Peyer's patch (tissue), 4 donors: ENCODE results near the gene CACNB1. TPM values are rescaled to one million over a fixed set of nuclear protein-coding genes. Genes with fewer than 3 reads are reported as not detected.
A peak's percentile ranks its signal among the peaks of the same experiment; 100 is the strongest.
"Not testable (repeated sequence)": the region's sequence is repeated elsewhere in the genome, so short reads cannot be mapped to it uniquely, and the experiment has no call there.

ENCODE experiments used
- DNase-seq, 3 donors: peaks; one replicate each; pipeline ENCODE4 v3.0.0-alpha.2; 2017 to 2019
- H3K27ac ChIP-seq, 4 donors: fragments of 200-600 bp; sonication (generic); one replicate each; pipeline ENCODE4 v1.5.1; 2016 to 2019
- H3K27me3 ChIP-seq, 2 donors: fragments of 200-600 bp; sonication (generic); one replicate each; pipeline ENCODE4 v1.5.1; 2019
- H3K36me3 ChIP-seq, 3 donors: fragments of 200-600 bp; sonication (generic); one replicate each; pipeline ENCODE4 v1.5.1; 2016 to 2019
- H3K4me1 ChIP-seq, 4 donors: fragments of 200-600 bp; sonication (generic); one replicate each; pipeline ENCODE4 v1.5.1; 2016 to 2019
- H3K4me3 ChIP-seq, 4 donors: fragments of 200-600 bp; sonication (generic); 1 replicate in 3 of 4; 2 replicates in 1 of 4; pipeline ENCODE4 v1.5.1; 2016 to 2019; ENCODE audit warnings: mild to moderate bottlenecking in 1 of 4
- H3K9me3 ChIP-seq, 4 donors: fragments of 200-600 bp; sonication (generic); one replicate each; pipeline ENCODE4 v1.5.1; 2016 to 2019; ENCODE audit warnings: mild to moderate bottlenecking in 1 of 4
- POLR2A ChIP-seq, 2 donors: fragments of 450-650 bp; IDR thresholded peaks; one replicate each; pipeline ENCODE4 v1.5.1; 2017; ENCODE audit warnings: antibody characterized with exemption in 2 of 2, mild to moderate bottlenecking in 2 of 2, moderate library complexity in 2 of 2
- total RNA-seq, 4 donors: library from RNA; depleted of rRNA; stranded (reverse); fragments of >200 nt; gene quantifications; one replicate each; pipeline ENCODE4 v1.1.0, GENCODE V29; 2016
- TF ChIP-seq, protein P1 (sequence below), 6 experiments: fragments of 450-650 bp in 4 of 6; fragments of 200-600 bp in 2 of 6; sonication (generic) in 1 of 6; IDR thresholded peaks; one replicate each; pipeline ENCODE4 v1.5.1; 2017 to 2019; ENCODE audit warnings: antibody characterized with exemption in 6 of 6, mild to moderate bottlenecking in 3 of 6, moderate library complexity in 1 of 6

The CACNB1 gene
- total RNA-seq, 4 donors from 2014 or later: 2.5 to 5.0 (median 2.8) TPM

DNA sequence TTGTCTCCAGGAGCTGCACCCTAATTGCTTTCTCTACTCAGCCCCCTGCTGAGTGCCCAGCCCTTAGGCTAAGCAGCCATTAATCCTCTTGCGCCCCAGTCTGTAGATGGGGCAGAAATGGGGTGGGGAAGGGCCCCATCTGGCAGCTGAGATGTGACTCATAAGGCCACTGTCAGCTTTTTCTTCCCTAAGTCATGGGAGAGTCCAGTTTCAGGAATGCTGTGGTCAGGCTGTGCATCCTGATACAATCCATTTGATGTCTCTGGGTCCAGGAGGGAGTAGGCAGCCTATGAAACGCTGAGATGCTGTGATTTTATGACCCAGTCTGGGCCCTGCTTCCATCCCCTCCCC lies 58.3 kb downstream of the CACNB1 start:
- DNase-seq: no peak
- no peaks in the 10 kb centered on the region for H3K27me3 ChIP-seq
- no peaks in the 10 kb centered on the region for H3K36me3 ChIP-seq
- H3K4me3 ChIP-seq: no peak overlapping the region
- peaks cover 0 to 1% (median 0%) of the 10 kb centered on the region in 4 donors for H3K4me1 ChIP-seq
- H3K9me3 ChIP-seq: no peaks in the 10 kb centered on the region
- TF ChIP-seq POLR2A (IDR thresholded peaks at IDR 0.05): no peak
- TF ChIP-seq, protein P1, sequence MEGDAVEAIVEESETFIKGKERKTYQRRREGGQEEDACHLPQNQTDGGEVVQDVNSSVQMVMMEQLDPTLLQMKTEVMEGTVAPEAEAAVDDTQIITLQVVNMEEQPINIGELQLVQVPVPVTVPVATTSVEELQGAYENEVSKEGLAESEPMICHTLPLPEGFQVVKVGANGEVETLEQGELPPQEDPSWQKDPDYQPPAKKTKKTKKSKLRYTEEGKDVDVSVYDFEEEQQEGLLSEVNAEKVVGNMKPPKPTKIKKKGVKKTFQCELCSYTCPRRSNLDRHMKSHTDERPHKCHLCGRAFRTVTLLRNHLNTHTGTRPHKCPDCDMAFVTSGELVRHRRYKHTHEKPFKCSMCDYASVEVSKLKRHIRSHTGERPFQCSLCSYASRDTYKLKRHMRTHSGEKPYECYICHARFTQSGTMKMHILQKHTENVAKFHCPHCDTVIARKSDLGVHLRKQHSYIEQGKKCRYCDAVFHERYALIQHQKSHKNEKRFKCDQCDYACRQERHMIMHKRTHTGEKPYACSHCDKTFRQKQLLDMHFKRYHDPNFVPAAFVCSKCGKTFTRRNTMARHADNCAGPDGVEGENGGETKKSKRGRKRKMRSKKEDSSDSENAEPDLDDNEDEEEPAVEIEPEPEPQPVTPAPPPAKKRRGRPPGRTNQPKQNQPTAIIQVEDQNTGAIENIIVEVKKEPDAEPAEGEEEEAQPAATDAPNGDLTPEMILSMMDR (IDR thresholded peaks at IDR 0.05): no peak
- no peak overlapping the region for H3K27ac ChIP-seq

DNA sequence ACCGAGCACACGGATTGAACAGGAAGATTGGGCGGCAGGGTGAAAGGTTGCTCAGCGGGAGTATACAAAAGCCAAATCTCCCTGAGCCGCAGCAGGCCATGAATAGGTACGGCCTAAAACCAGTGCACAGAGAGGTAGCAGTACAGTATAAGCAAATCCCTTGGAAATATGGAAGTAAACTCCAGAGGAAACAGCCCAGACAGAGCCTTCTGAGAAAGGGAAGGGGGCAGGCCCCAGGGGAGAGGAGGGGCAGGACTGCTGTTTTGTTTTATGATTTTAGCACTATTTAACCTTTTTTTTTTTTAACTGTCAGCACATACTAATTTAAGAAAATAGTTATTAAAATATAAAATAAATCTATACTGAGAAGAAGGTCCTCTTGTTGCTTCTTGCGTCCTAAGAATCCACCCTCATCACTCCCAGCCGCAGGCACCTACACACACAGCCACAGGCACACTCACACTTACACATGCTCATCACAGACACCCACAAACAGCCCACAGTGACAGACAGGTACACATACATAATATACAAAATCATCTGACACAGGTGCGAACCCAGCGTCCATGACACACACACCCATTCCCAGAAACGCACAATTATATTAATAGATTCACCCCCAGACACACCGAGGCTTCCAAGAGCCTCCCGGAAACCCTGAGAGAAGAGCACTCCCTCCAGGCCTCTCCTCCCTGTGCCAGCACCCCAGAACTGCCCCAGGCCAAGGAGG lies 58.9 kb downstream of the CACNB1 start:
- Histone ChIP-seq H3K9me3 (no peaks in the 10 kb centered on the region), H3K27ac (no peak overlapping the region), H3K4me3 (no peak overlapping the region), H3K4me1 (no peaks in the 10 kb centered on the region), H3K27me3 (no peaks in the 10 kb centered on the region), H3K36me3 (no peaks in the 10 kb centered on the region)
- DNase-seq: no peak
- no peak for TF ChIP-seq POLR2A (IDR thresholded peaks at IDR 0.05)
- TF ChIP-seq, protein P1 (IDR thresholded peaks at IDR 0.05): no peak

DNA sequence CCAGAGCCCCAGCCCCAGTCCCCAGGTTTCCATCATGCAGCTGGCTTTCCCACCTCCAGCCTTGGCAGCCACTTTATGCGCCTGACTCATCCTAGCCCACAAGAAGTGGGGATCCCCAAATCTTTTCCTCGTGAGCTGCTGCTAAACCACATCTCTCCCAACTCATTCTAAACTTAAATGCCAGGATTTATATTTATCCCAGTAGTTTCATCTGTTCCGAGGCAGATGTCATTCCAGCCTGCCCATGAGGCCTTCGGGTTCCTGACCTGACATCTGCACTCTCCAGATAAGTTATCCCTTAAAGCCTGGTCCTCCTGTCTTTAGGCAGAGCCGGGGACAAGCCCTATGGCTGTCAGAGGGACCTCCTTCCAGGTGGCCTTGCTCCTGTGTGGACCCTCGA lies 62.6 kb downstream of the CACNB1 start:
- no peaks in the 10 kb centered on the region for H3K36me3 ChIP-seq

DNA sequence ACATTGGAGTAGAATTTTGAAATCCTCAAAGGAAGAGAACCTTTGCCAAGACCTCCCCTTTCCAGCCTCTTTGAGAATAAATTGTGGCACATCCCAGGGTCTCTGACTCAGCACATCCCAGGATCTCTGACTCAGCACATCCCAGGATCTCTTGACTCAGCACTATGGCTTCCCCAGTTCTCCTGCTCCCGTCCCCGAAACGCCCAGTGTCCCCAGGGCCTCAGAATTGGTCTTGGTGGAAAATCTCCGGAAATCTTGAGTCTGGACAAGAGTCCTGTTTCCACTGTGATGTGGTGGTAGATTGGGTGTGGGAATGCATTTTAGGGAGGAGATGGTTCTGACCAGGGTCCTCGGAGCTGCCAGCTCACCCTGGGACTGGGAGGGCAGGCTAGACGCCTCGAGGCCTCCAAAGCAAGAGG lies 65.3 kb downstream of the CACNB1 start:
- Histone ChIP-seq H3K4me1 (no peaks in the 10 kb centered on the region), H3K36me3 (no peaks in the 10 kb centered on the region), H3K4me3 (no peak overlapping the region), H3K9me3 (no peaks in the 10 kb centered on the region), H3K27ac (no peak overlapping the region), H3K27me3 (no peaks in the 10 kb centered on the region)
- TF ChIP-seq POLR2A (IDR thresholded peaks at IDR 0.05): no peak
- no peak for DNase-seq

More for the DNA sequence above, 62.6 kb downstream of the CACNB1 start:
- Histone ChIP-seq H3K27me3 (no peaks in the 10 kb centered on the region), H3K27ac (no peak overlapping the region), H3K4me1 (no peaks in the 10 kb centered on the region), H3K4me3 (no peak overlapping the region), H3K9me3 (no peaks in the 10 kb centered on the region)
- no peak for DNase-seq
- TF ChIP-seq POLR2A (IDR thresholded peaks at IDR 0.05): no peak
- TF ChIP-seq, protein P1 (IDR thresholded peaks at IDR 0.05): no peak

DNA sequence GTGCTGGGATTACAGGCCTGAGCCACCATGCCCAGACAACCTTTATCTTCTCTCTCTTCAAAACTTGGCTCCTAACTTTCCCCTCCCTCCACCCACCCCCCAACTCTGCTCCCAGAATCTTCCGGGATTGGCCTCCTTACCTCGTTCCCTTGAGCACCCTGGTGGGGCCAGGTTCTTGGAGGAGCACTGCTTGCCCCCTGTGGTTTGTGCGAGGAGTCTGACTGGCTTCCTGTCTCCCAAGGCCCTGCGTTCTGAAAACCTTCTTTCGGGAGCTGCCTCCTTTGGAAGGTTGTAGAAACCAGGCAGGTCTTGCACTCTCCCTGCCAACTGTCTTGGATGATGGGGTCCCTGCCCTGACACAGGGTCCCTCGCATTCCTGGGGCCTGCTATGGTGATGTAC lies 65.9 kb downstream of the CACNB1 start:
- Histone ChIP-seq H3K9me3 (no peaks in the 10 kb centered on the region), H3K4me3 (no peak overlapping the region), H3K4me1 (no peaks in the 10 kb centered on the region), H3K27me3 (no peaks in the 10 kb centered on the region), H3K27ac (peak overlapping the region in 1 of 4 donors; percentile 0), H3K36me3 (no peaks in the 10 kb centered on the region)
- no peak for TF ChIP-seq POLR2A (IDR thresholded peaks at IDR 0.05)
- TF ChIP-seq, protein P1 (IDR thresholded peaks at IDR 0.05): no peak
- no peak for DNase-seq

DNA sequence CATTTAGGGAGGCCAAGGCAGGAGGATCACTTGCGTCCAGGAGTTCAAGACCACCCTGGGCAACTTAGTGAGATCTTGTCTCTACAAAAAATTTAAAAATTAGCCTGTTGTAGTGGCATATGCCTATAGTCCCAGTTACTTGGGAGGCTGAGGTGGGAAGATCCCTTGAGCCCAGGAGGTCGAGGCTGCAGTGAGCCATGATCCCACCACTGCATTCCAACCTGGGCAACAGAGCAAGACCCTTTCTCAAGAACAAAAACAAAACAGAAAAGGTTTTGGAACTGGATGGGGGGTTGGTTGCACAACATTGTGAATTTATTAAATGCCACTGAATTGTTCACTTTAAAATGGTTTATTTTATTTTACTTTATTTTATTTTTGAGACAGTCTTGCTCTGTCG lies 67.3 kb downstream of the CACNB1 start:
- DNase-seq: no peak
- Histone ChIP-seq H3K27me3 (no peaks in the 10 kb centered on the region), H3K9me3 (no peaks in the 10 kb centered on the region), H3K27ac (no peak overlapping the region), H3K36me3 (no peaks in the 10 kb centered on the region), H3K4me1 (no peaks in the 10 kb centered on the region), H3K4me3 (no peak overlapping the region)
- no peak for TF ChIP-seq POLR2A (IDR thresholded peaks at IDR 0.05)
- TF ChIP-seq, protein P1 (IDR thresholded peaks at IDR 0.05): no peak

DNA sequence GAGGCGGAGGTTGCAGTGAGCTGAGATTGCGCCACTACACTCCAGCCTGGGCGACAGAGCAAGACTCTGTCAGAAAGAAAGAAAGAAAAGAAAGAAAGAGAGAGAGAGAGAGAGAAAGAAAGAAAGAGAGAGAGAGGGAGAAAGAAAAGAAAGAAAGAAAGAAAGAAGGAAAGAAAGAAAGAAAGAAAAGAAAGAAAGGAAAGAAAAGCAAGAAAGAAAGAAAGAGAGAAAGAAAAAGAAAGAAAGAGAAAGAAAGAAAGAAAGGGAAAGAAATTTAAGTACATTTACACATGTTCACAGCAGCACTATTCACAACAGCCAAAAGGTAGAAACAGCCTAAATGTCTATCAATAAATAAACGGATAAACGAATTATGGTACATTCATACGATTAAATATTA lies 67.9 kb downstream of the CACNB1 start:
- not testable (repeated sequence) for H3K36me3 ChIP-seq, DNase-seq, H3K4me3 ChIP-seq

More for the DNA sequence above, 67.9 kb downstream of the CACNB1 start:
- not testable (repeated sequence) for H3K4me1 ChIP-seq, H3K27ac ChIP-seq, H3K9me3 ChIP-seq, H3K27me3 ChIP-seq
